ENCODE measurements around the gene NAA25. TPM values are rescaled to one million over a fixed set of nuclear protein-coding genes. Genes with fewer than 3 reads are reported as not detected.

Gene NAA25
- polyA plus RNA-seq, 1 of the 3 experiments (the other 2 are of a cell fraction): 4.4 TPM

GRCh38 chr12:111981987-111982386 is 126.6 kb downstream of the NAA25 start:
- Histone ChIP-seq H3F3A (replicated peaks; ENCODE audit: insufficient read depth) (peaks cover 5% of the 10 kb centered on the region), H4K20me1 (ENCODE audit: insufficient read depth) (no peaks in the 10 kb centered on the region), H3K4me2 (no peak overlapping the region), H3K4me3 (ENCODE audit: low read depth in 2 of 2, low read length in 1 of 2) (no peak overlapping the region), H3K9ac (no peak overlapping the region), H3K36me3 (replicated peaks in 1 of 2; ENCODE audit: control insufficient read depth in 1 of 2, insufficient read depth in 2 of 2, low read length in 1 of 2) (peaks cover 0 to 6% of the 10 kb centered on the region in 2 experiments), H3K9me2 (no peaks in the 10 kb centered on the region), H3K79me2 (ENCODE audit: insufficient read depth) (no peaks in the 10 kb centered on the region), H2AFZ (ENCODE audit: low read depth) (no peak overlapping the region), H3K4me1 (ENCODE audit: control insufficient read depth in 1 of 2, insufficient read depth in 2 of 2, low read depth in 1 of 2, low read length in 1 of 2) (no peaks in the 10 kb centered on the region; a peak in 1 of 4 replicates), H3K27ac (ENCODE audit: low read depth in 2 of 2, low read length in 1 of 2) (no peak overlapping the region), H3K9me3 (no peaks in the 10 kb centered on the region), H3K27me3 (ENCODE audit: insufficient read depth) (no peaks in the 10 kb centered on the region)
- DNase-seq: no peak
- ChIA-PET POLR2A (no interaction called here), CTCF (no interaction called here)
- no peak for TF ChIP-seq FOXM1 (IDR thresholded peaks at IDR 0.05; ENCODE audit: low read depth)
- no peak for TF ChIP-seq MAX (IDR thresholded peaks at IDR 0.05; ENCODE audit: low read depth)
- TF ChIP-seq ZBTB33 (IDR thresholded peaks at IDR 0.05; ENCODE audit: borderline replicate concordance, low read depth): no peak
- TF ChIP-seq EP300 (IDR thresholded peaks at IDR 0.05; ENCODE audit: borderline replicate concordance in 1 of 2, low read depth in 1 of 2, low read length in 1 of 2): no peak
- no peak for TF ChIP-seq NFIC (IDR thresholded peaks at IDR 0.05; ENCODE audit: borderline replicate concordance)
- TF ChIP-seq YY1 (IDR thresholded peaks at IDR 0.05; ENCODE audit: low read depth): no peak
- TF ChIP-seq RFX5 (IDR thresholded peaks at IDR 0.05; ENCODE audit: low read length): no peak
- no peak for TF ChIP-seq MEF2A (IDR thresholded peaks at IDR 0.05; ENCODE audit: borderline replicate concordance, low read depth)
- WGBS (ENCODE audit: low lambda C conversion rate): 95% methylated on average over 2 of the region's 2 CpGs

- H3K4me2 ChIP-seq: no peak overlapping the region
- TF ChIP-seq FOXM1 (IDR thresholded peaks at IDR 0.05; ENCODE audit: low read depth) (no peak), USF1 (IDR thresholded peaks at IDR 0.05; ENCODE audit: borderline replicate concordance, low read depth) (no peak), GABPA (IDR thresholded peaks at IDR 0.05; ENCODE audit: low read depth) (no peak), FOXJ3 (CRISPR knock-in tag; IDR thresholded peaks at IDR 0.05) (no peak), ZBTB33 (IDR thresholded peaks at IDR 0.05; ENCODE audit: borderline replicate concordance, low read depth) (no peak), NFIC (IDR thresholded peaks at IDR 0.05; ENCODE audit: borderline replicate concordance) (no peak), IRF3 (IDR thresholded peaks at IDR 0.05; ENCODE audit: low read depth, low read length) (no peak), USF2 (IDR thresholded peaks at IDR 0.05; ENCODE audit: borderline replicate concordance, low read depth, low read length) (no peak), RXRA (IDR thresholded peaks at IDR 0.05; ENCODE audit: borderline replicate concordance, low read depth) (no peak), RCOR1 (IDR thresholded peaks at IDR 0.05; ENCODE audit: low read length) (no peak), SIN3A (IDR thresholded peaks at IDR 0.05; ENCODE audit: borderline replicate concordance, low read depth, low read length) (no peak), CTCF (IDR thresholded peaks at IDR 0.05) (no peak), TEAD4 (IDR thresholded peaks at IDR 0.05; ENCODE audit: borderline replicate concordance, insufficient read depth) (no peak)
These were observed 128.0 kb downstream of the NAA25 start for GRCh38 chr12:111980598-111980997.

More at GRCh38 chr12:111980598-111980997, 128.0 kb downstream of the NAA25 start:
- ChIA-PET CTCF (no interaction called here), POLR2A (no interaction called here)
- no peaks in the 10 kb centered on the region; a peak in 1 of 4 replicates for H3K4me1 ChIP-seq (ENCODE audit: control insufficient read depth in 1 of 2, insufficient read depth in 2 of 2, low read depth in 1 of 2, low read length in 1 of 2)
- H3K27ac ChIP-seq (ENCODE audit: low read depth in 2 of 2, low read length in 1 of 2): no peak overlapping the region
- no peaks in the 10 kb centered on the region for H3K27me3 ChIP-seq (ENCODE audit: insufficient read depth)
- no peak for DNase-seq
- H4K20me1 ChIP-seq (ENCODE audit: insufficient read depth): no peaks in the 10 kb centered on the region
- no peak overlapping the region for H3K9ac ChIP-seq
- peaks cover 0 to 7% of the 10 kb centered on the region in 2 experiments for H3K36me3 ChIP-seq (replicated peaks in 1 of 2; ENCODE audit: control insufficient read depth in 1 of 2, insufficient read depth in 2 of 2, low read length in 1 of 2)
- H3K9me3 ChIP-seq: no peaks in the 10 kb centered on the region
- H3K79me2 ChIP-seq (ENCODE audit: insufficient read depth): no peaks in the 10 kb centered on the region
- H3F3A ChIP-seq (replicated peaks; ENCODE audit: insufficient read depth): peaks cover 7% of the 10 kb centered on the region
- no peak overlapping the region for H2AFZ ChIP-seq (ENCODE audit: low read depth)
- WGBS (ENCODE audit: low lambda C conversion rate): 89% methylated on average over 5 of the region's 5 CpGs
- H3K9me2 ChIP-seq: no peaks in the 10 kb centered on the region
- H3K4me3 ChIP-seq (ENCODE audit: low read depth in 2 of 2, low read length in 1 of 2): no peak overlapping the region

Measured in SK-N-SH (cell line).